ENCODE data around the gene UHRF2.

- TF ChIP-seq CCAR2 (IDR thresholded peaks at IDR 0.05; ENCODE audit: low read depth, low read length) (no peak), ZNF24 (IDR thresholded peaks at IDR 0.05) (no peak), ZNF740 (CRISPR knock-in tag; IDR thresholded peaks at IDR 0.05) (no peak), ZNF740 (tag; IDR thresholded peaks at IDR 0.05) (no peak), SRF (CRISPR knock-in tag; IDR thresholded peaks at IDR 0.05) (no peak), CHD7 (IDR thresholded peaks at IDR 0.05; ENCODE audit: low read depth, low read length) (no peak), HSF4 (CRISPR knock-in tag; IDR thresholded peaks at IDR 0.05; ENCODE audit: borderline replicate concordance) (no peak), NCOR1 (IDR thresholded peaks at IDR 0.05) (no peak), BHLHE40 (IDR thresholded peaks at IDR 0.05; ENCODE audit: low read length) (no peak), ZNF561 (CRISPR knock-in tag; conservative IDR thresholded peaks at IDR 0.05) (no peak), ZFP36 (IDR thresholded peaks at IDR 0.05; ENCODE audit: low read depth, low read length, partially characterized antibody) (no peak)
Measured at GRCh38 chr9:6382681-6383080, 30.3 kb upstream of the UHRF2 start.
